DMS79 treated with DMSO at 0.1 percent for 48 hours (cell line): ENCODE measurements around the gene LRRC41.
"Not testable (repeated sequence)": the region's sequence is repeated elsewhere in the genome, so short reads cannot be mapped to it uniquely, and the experiment has no call there.

Experiments
- DNase-seq: peaks from one replicate; lab custom pipeline; 2025; lab: John Stamatoyannopoulos, UW

LRRC41 gene

DNA sequence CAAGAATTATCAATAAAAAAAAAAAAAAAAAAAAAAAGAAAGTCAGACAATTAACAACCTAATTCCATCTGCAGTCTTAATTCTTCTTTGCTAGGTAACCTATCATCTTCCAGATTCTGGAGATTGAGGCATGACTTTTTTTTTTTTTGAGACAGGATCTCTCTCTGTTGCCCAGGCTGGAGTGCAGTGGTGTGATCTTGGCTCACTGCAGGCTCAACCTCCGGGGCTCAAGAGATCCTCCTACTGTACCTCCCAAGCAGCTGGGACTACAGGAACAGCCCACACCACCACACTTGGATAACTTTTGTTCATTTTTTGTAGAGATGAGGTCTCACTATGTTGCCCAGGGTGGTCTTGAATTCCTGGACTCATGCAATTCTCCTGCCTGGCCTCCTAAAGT lies 60.5 kb downstream of the LRRC41 start:
- DNase-seq, result no peak

DNA sequence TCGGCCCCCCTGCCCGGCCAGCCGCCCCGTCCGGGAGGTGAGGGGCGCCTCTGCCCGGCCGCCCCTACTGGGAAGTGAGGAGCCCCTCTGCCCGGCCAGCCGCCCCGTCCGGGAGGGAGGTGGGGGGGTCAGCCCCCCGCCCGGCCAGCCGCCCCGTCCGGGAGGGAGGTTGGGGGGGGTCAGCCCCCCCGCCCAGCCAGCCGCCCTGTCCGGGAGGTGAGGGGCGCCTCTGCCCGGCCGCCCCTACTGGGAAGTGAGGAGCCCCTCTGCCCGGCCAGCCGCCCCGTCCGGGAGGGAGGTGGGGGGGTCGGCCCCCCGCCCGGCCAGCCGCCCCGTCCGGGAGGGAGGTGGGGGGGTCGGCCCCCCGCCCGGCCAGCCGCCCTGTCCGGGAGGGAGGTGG lies 61.7 kb downstream of the LRRC41 start:
- not testable (repeated sequence) for DNase-seq

DNA sequence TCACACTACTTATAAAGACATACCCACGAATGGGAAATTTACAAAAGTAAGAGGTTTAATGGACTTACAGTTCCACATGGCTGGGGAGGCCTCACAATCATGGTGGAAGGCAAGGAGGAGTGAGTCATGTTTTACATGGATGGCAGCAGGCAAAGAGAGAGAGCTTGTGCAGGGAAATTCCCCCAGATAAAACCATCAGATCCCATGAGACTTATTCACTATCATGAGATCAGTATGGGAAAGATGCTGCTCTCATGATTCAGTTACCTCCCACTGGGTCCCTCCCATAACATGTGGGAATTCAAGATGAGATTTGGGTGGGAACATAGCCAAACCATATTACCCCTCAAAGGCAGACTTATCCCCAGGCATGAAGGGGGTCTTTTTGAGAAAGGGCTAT lies 64.6 kb downstream of the LRRC41 start:
- not testable (repeated sequence) for DNase-seq

DNA sequence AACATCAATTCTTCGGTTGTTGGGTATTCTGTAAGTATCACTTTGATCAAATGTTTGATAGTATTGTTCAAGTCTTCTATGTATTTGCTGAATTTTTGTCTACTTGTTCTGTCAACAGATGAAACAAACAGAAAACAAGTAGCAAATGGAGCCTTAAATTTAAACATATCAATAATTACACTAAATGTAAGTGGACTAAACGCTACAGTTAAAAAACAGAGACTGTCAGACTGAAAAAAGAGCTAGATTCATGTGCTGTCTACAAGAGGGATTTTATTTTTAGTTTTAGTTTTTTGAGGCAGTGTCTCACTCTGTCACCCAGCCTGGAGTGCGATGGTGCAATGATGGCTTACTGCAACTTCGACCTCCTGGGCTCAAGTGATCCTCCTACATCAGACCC lies 66.5 kb downstream of the LRRC41 start:
- DNase-seq, result no peak

DNA sequence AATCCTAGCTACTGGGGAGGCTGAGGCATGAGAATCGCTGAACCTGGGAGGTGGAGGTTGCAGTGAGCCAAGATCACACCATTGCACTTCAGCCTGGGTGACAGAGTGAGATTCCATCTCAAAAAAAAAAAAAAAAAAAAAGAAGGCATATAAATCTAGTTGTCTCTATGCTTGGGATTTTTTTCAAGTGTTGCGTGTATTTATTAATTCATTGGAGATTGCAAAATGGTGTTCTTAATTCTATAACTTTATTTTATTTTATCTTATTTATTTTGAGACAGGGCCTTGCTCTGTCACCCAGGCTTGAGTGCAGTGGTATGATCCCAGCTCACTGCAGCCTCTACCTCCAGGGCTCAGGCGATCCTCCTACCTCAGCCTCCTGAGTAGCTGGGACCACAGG lies 72.2 kb downstream of the LRRC41 start:
- not testable (repeated sequence) for DNase-seq
